Heart right ventricle (tissue), 16 donors: Measurements from ENCODE around the gene SMC1A. TPM values are rescaled to one million over a fixed set of nuclear protein-coding genes. Genes with fewer than 3 reads are reported as not detected.

Experiments
- ATAC-seq, 8 donors: fragments of 200-7000 bp; cut with Tn5 transposase; one replicate each; pipeline ENCODE4 v1.9.1; 2020; ENCODE audit warnings: mild to moderate bottlenecking in 8 of 8, moderate library complexity in 8 of 8, moderate number of reproducible peaks in 1 of 8
- DNase-seq, 2 donors: peaks; one replicate each; pipeline ENCODE4 v3.0.0-alpha.2; 2020
- H3K27ac ChIP-seq, 10 donors: fragments of 200-600 bp; sonication (generic) in 2 of 10; one replicate each; pipeline versions ENCODE4 v1.5.0 to v1.8.0; 2020 to 2022; ENCODE audit warnings: mild to moderate bottlenecking in 3 of 10
- H3K27me3 ChIP-seq, 7 donors: fragments of 200-600 bp; one replicate each; pipeline ENCODE4 v1.8.0; 2021 to 2022; ENCODE audit warnings: mild to moderate bottlenecking in 2 of 7
- H3K36me3 ChIP-seq, 9 donors: fragments of 200-600 bp; sonication (generic) in 1 of 9; one replicate each; pipeline versions ENCODE4 v1.5.0 to v1.8.0; 2020 to 2022; ENCODE audit warnings: mild to moderate bottlenecking in 2 of 9
- H3K4me1 ChIP-seq, 9 donors: fragments of 200-600 bp; sonication (generic) in 1 of 9; one replicate each; pipeline versions ENCODE4 v1.5.0 to v1.8.0; 2020 to 2022; ENCODE audit warnings: mild to moderate bottlenecking in 4 of 9
- H3K4me3 ChIP-seq, 10 donors: fragments of 200-600 bp; sonication (generic) in 2 of 10; one replicate each; pipeline versions ENCODE4 v1.5.0 to v1.8.0; 2020 to 2022; ENCODE audit warnings: mild to moderate bottlenecking in 7 of 10, moderate library complexity in 2 of 10
- H3K9me3 ChIP-seq, 11 donors: fragments of 200-600 bp in 10 of 11; sonication (generic) in 2 of 11; one replicate each; pipeline versions ENCODE4 v1.5.0 to v1.8.0; 2013 to 2022; ENCODE audit warnings: mild to moderate bottlenecking in 2 of 11, control low read depth in 1 of 11, moderate library complexity in 1 of 11
- WGBS, 2 donors: extraction: QIAGEN DNeasy Blood & Tissue Kit; methylation state at CpG; one replicate each; pipeline ENCODE4 v1.1.7; 2013; ENCODE audit warnings: inconsistent platforms in 1 of 2; 5-methylcytosine and 5-hydroxymethylcytosine counted together
- intact Hi-C, 10 donors: fragments of 100-400 bp; cut with DNase I; formaldehyde crosslinking; loops; one replicate each; pipeline versions ENCODE4 v1.11.1 to v1.14.2; 2022
- microRNA-seq, 2 donors: library from miRNA; unstranded; fragments of <30 nt; microRNA quantifications; one replicate each; pipeline ENCODE4 v1.2.0, GENCODE V29; 2021
- polyA plus RNA-seq, 2 donors: library from polyadenylated mRNA; stranded (reverse); fragments of 200-250 nt; gene quantifications; one replicate each; pipeline ENCODE4 v1.2.3, GENCODE V29; 2013
- total RNA-seq, 10 donors: library from RNA; stranded (reverse); fragmentation: NEBNext Ultra II Directional in 3 of 10; extraction: Animal tissue kit (Norgen Biotek cat#: 25700) in 3 of 10; gene quantifications; one replicate each; pipeline versions ENCODE4 v1.2.1 to v1.2.4, GENCODE V29; 2021 to 2023
- TF ChIP-seq, protein P1 (sequence below), 9 donors: fragments of 200-600 bp; sonication (generic) in 2 of 9; IDR thresholded peaks; one replicate each; pipeline versions ENCODE4 v1.5.0 to v1.8.0; 2021 to 2022; ENCODE audit warnings: antibody characterized with exemption in 9 of 9, mild to moderate bottlenecking in 5 of 9, moderate library complexity in 1 of 9
- donor health status: Arrhythmogenic right ventricular cardiomyopathy.
- donor health status: ischemic (EF 13 %, LVEDD 7.1; RV severe dilation, severe dysfunction).
- donor health status: healthy with polysubstance abuse.
- donor health status: DM: no; HTN: yes; CAD: no.
- donor health status: DM: no; HTN: no; CAD: no.
- donor health status: ischemic (EF 25% LVEDD 6.9; RV normal size, moderate dysfunction).
- donor health status: ischemic (EF 25% LVEDD 5.7; RV mildly dilated, moderate dysfunction).
- donor health status: healthy.
- donor health status: DM: yes; HTN: yes; CAD: no.
- donor health status: Ischemic cardiomyopathy.
- donor health status: ischemic (EF 35%, LVEDD 5.7; RV mildly dilated, moderate dysfunction).
- donor health status: nonischemic (EF 11% LVEDD 7.7; RV severe dilation, severe dysfunction).
- donor health status: DM: yes; HTN: yes; CAD: no.
- donor health status: PGD.
- donor health status: ischemic (EF 29% LVEDD 5.4; RV normal size, mild dysfunction).
- donor health status: nonischemic (EF 23%, LVEDD 6.1; RV moderate dilation, normal function).

SMC1A gene
- total and polyA plus RNA-seq, 12 donors, result 9.5 to 55.1 (median 34.9) TPM

DNA sequence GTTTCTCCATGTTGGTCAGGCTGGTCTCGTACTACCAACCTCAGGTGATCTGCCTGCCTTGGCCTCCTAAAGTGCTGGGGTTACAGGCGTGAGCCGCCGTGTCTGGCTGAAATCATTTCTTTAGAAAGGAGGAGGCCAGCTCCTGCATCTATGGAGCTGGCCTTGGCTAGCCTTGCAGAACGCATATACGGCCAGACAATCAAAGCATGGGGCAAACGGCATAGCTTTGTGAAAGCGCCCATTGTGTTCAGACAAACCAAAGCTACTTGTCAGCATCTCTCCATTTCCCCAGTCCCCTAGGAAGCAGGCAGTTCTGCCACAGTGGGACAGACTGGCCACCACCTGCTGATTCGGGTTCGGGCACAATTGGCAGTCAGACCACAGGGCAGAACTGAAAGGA lies 92.1 kb downstream of the SMC1A start:
- TF ChIP-seq, protein P1, sequence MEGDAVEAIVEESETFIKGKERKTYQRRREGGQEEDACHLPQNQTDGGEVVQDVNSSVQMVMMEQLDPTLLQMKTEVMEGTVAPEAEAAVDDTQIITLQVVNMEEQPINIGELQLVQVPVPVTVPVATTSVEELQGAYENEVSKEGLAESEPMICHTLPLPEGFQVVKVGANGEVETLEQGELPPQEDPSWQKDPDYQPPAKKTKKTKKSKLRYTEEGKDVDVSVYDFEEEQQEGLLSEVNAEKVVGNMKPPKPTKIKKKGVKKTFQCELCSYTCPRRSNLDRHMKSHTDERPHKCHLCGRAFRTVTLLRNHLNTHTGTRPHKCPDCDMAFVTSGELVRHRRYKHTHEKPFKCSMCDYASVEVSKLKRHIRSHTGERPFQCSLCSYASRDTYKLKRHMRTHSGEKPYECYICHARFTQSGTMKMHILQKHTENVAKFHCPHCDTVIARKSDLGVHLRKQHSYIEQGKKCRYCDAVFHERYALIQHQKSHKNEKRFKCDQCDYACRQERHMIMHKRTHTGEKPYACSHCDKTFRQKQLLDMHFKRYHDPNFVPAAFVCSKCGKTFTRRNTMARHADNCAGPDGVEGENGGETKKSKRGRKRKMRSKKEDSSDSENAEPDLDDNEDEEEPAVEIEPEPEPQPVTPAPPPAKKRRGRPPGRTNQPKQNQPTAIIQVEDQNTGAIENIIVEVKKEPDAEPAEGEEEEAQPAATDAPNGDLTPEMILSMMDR (IDR thresholded peaks at IDR 0.05), result no peak
- H3K36me3 ChIP-seq, result no peaks in the 10 kb centered on the region
- no peak overlapping the region for H3K4me3 ChIP-seq
- ATAC-seq, result no peak
- DNase-seq, result no peak
- H3K27ac ChIP-seq, result no peak overlapping the region
- intact Hi-C loops, result no loop called here
- 83 to 91% methylated on average over 10 of the region's 10 CpGs for WGBS, 2 donors
- H3K9me3 ChIP-seq, result no peaks in the 10 kb centered on the region
- no peaks in the 10 kb centered on the region for H3K4me1 ChIP-seq
- H3K27me3 ChIP-seq, result peaks cover 0 to 100% (median 0%) of the 10 kb centered on the region in 7 donors

DNA sequence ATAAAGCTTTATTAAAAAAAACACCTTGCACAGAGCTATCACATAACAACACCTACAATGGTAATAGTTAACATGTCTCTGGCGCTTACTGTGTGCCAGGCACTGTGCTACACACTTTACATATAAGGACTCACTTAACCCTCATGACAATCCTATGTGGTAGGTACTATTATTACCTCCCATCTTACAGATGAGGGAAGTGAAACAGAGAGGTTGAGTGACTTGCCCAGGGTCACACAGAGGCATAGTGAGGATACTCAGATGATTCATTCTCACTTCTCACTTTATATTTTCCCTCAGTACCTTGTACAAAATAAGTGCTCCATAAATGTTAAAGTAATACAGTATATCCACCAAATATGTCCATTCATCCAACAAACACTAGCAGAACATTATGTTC lies 97.7 kb downstream of the SMC1A start:
- intact Hi-C loops, result no loop called here
- Histone ChIP-seq H3K27me3 (peaks cover 0 to 97% (median 0%) of the 10 kb centered on the region in 7 donors), H3K4me3 (no peak overlapping the region), H3K9me3 (no peaks in the 10 kb centered on the region), H3K27ac (no peak overlapping the region), H3K36me3 (no peaks in the 10 kb centered on the region), H3K4me1 (peaks cover 0 to 9% (median 4%) of the 10 kb centered on the region in 9 donors)
- WGBS, 2 donors, result 93 to 97% methylated on average over 1 of the region's 1 CpG
- TF ChIP-seq, protein P1 (IDR thresholded peaks at IDR 0.05), result no peak
- ATAC-seq (no peak), DNase-seq (no peak)

Small RNA genes within 50 kb of the gene (microRNA-seq; reads per million reads assigned to microRNA genes)
- gene MIR6857, result 0 reads per million in 2 donors

Other genes starting within 250 kb of the SMC1A start
- 10 to 100 TPM; 26.0 to 56.1 (median 34.5) TPM for gene KDM5C, start 197.4 kb downstream of the SMC1A start, total RNA-seq
- 10 to 100 TPM; 16.4 to 26.0 TPM for gene KDM5C, start 197.4 kb downstream of the SMC1A start, polyA plus RNA-seq
- 10 to 100 TPM in 6 of 10 donors, 1 to 10 TPM in 4; 8.6 to 13.3 (median 10.7) TPM for gene IQSEC2, start 141.1 kb downstream of the SMC1A start, total RNA-seq
- 10 to 100 TPM in 1 of 2 donors, 1 to 10 TPM in 1; 7.9 to 19.4 TPM for gene IQSEC2, start 141.1 kb downstream of the SMC1A start, polyA plus RNA-seq
- 1 to 10 TPM in 2 of 10 donors, under 1 TPM in 8; 0.28 to 1.6 (median 0.52) TPM for gene RIBC1, start 219 bp upstream of the SMC1A start, total RNA-seq
- under 1 TPM; 0.44 to 0.58 TPM for gene RIBC1, start 219 bp upstream of the SMC1A start, polyA plus RNA-seq
- 100 to 1,000 TPM in 5 of 10 donors, 10 to 100 TPM in 5; 43.9 to 126 (median 105) TPM for gene HSD17B10, start 11.7 kb upstream of the SMC1A start, total RNA-seq
- 100 to 1,000 TPM in 1 of 2 donors, 10 to 100 TPM in 1; 64.7 to 212 TPM for gene HSD17B10, start 11.7 kb upstream of the SMC1A start, polyA plus RNA-seq